ENCODE data around the gene PHACTR3.

The PHACTR3 gene

GRCh38 chr20:59827138-59828056 lies 223.1 kb downstream of the PHACTR3 start:
- no peaks in the 10 kb centered on the region for H4K20me1 ChIP-seq (ENCODE audit: control insufficient read depth, insufficient read depth, low read depth, low read length)
- no peaks in the 10 kb centered on the region for H3K4me1 ChIP-seq (ENCODE audit: control insufficient read depth, low read length)
- H3K4me2 ChIP-seq (ENCODE audit: low read length), result no peak overlapping the region
- no peaks in the 10 kb centered on the region for H3F3A ChIP-seq (ENCODE audit: control insufficient read depth, insufficient read depth)
- no peak overlapping the region for H3K4me3 ChIP-seq (ENCODE audit: low read length)
- H3K27ac ChIP-seq (ENCODE audit: low read depth, low read length), result no peak overlapping the region
- H3K79me2 ChIP-seq (ENCODE audit: control insufficient read depth, low read length), result no peaks in the 10 kb centered on the region
- no peaks in the 10 kb centered on the region for H3K27me3 ChIP-seq (ENCODE audit: control insufficient read depth, low read length)
- no peaks in the 10 kb centered on the region for H3K9me3 ChIP-seq (ENCODE audit: control insufficient read depth, insufficient read depth, low read length)
- H3K9me2 ChIP-seq (replicated peaks; ENCODE audit: control insufficient read depth, low read length), result no peaks in the 10 kb centered on the region
- no peaks in the 10 kb centered on the region for H3K36me3 ChIP-seq (ENCODE audit: control insufficient read depth, low read length)
- no peak for TF ChIP-seq CTCF (IDR thresholded peaks at IDR 0.05; ENCODE audit: low read depth, low read length, poor library complexity, severe bottlenecking)
- no peak for TF ChIP-seq EZH2phosphoT487 (IDR thresholded peaks at IDR 0.05; ENCODE audit: borderline replicate concordance, low read length)

- no peaks in the 10 kb centered on the region for H4K20me1 ChIP-seq (ENCODE audit: control insufficient read depth, insufficient read depth, low read depth, low read length)
- TF ChIP-seq CTCF (IDR thresholded peaks at IDR 0.05; ENCODE audit: low read depth, low read length, poor library complexity, severe bottlenecking) (no peak), EZH2phosphoT487 (IDR thresholded peaks at IDR 0.05; ENCODE audit: borderline replicate concordance, low read length) (no peak)
Observed at GRCh38 chr20:59828125-59829053, 224.0 kb downstream of the PHACTR3 start.

GRCh38 chr20:59829054-59829785 lies 224.9 kb downstream of the PHACTR3 start:
- no peak overlapping the region for H3K27ac ChIP-seq (ENCODE audit: low read depth, low read length)
- no peaks in the 10 kb centered on the region for H3K9me2 ChIP-seq (replicated peaks; ENCODE audit: control insufficient read depth, low read length)
- no peaks in the 10 kb centered on the region for H3K9me3 ChIP-seq (ENCODE audit: control insufficient read depth, insufficient read depth, low read length)
- H4K20me1 ChIP-seq (ENCODE audit: control insufficient read depth, insufficient read depth, low read depth, low read length), result no peaks in the 10 kb centered on the region
- no peaks in the 10 kb centered on the region for H3F3A ChIP-seq (ENCODE audit: control insufficient read depth, insufficient read depth)
- TF ChIP-seq EZH2phosphoT487 (IDR thresholded peaks at IDR 0.05; ENCODE audit: borderline replicate concordance, low read length), result no peak
- no peak for TF ChIP-seq CTCF (IDR thresholded peaks at IDR 0.05; ENCODE audit: low read depth, low read length, poor library complexity, severe bottlenecking)
- no peaks in the 10 kb centered on the region for H3K79me2 ChIP-seq (ENCODE audit: control insufficient read depth, low read length)
- no peaks in the 10 kb centered on the region for H3K27me3 ChIP-seq (ENCODE audit: control insufficient read depth, low read length)
- H3K4me3 ChIP-seq (ENCODE audit: low read length), result no peak overlapping the region
- H3K36me3 ChIP-seq (ENCODE audit: control insufficient read depth, low read length), result no peaks in the 10 kb centered on the region
- no peak overlapping the region for H3K4me2 ChIP-seq (ENCODE audit: low read length)
- no peaks in the 10 kb centered on the region for H3K4me1 ChIP-seq (ENCODE audit: control insufficient read depth, low read length)

More at GRCh38 chr20:59828125-59829053, 224.0 kb downstream of the PHACTR3 start:
- Histone ChIP-seq H3K9me2 (replicated peaks; ENCODE audit: control insufficient read depth, low read length) (no peaks in the 10 kb centered on the region), H3F3A (ENCODE audit: control insufficient read depth, insufficient read depth) (no peaks in the 10 kb centered on the region), H3K79me2 (ENCODE audit: control insufficient read depth, low read length) (no peaks in the 10 kb centered on the region), H3K4me2 (ENCODE audit: low read length) (no peak overlapping the region), H3K4me1 (ENCODE audit: control insufficient read depth, low read length) (no peaks in the 10 kb centered on the region), H3K4me3 (ENCODE audit: low read length) (no peak overlapping the region), H3K27me3 (ENCODE audit: control insufficient read depth, low read length) (no peaks in the 10 kb centered on the region), H3K9me3 (ENCODE audit: control insufficient read depth, insufficient read depth, low read length) (no peaks in the 10 kb centered on the region), H3K27ac (ENCODE audit: low read depth, low read length) (no peak overlapping the region), H3K36me3 (ENCODE audit: control insufficient read depth, low read length) (no peaks in the 10 kb centered on the region)
